MCF 10A (cell line): ENCODE data around the gene NCF4. TPM values are rescaled to one million over a fixed set of nuclear protein-coding genes. Genes with fewer than 3 reads are reported as not detected.

Experiments
- BruUV-seq: library from RNA; stranded (reverse); fragments of 400-500 nt; replicated peaks from 2 replicates; lab custom pipeline; 2021; lab: Mats Ljungman, UMichigan
- CTCF ChIA-PET: fragments of 300-600 bp; sonication (Branson Sonifier 250); formaldehyde crosslinking; extraction: SDS; loops from one replicate; lab custom pipeline; 2021; ENCODE audit warnings: antibody characterized with exemption, inconsistent platforms; lab: Yijun Ruan, JAX
- POLR2A ChIA-PET: fragments of 300-600, 350-650 bp; sonication (Branson Sonifier 250); formaldehyde crosslinking; extraction: SDS; loops from one replicate; lab custom pipeline; 2020; ENCODE audit warnings: antibody characterized with exemption, inconsistent platforms; lab: Yijun Ruan, JAX
- DNase-seq: peaks from one replicate; pipeline ENCODE4 v3.0.0-alpha.2; 2018; ENCODE audit not compliant: unreplicated experiment
- H3K27ac Mint-ChIP-seq: one replicate; pipeline ENCODE4 v1.8.0; 2022; ENCODE audit warnings: mild to moderate bottlenecking, low read depth, mixed read lengths; ENCODE audit not compliant: unreplicated experiment
- H3K27me3 Mint-ChIP-seq: one replicate; pipeline ENCODE4 v1.8.0; 2022; ENCODE audit warnings: mixed read lengths; ENCODE audit not compliant: insufficient read depth, unreplicated experiment
- H3K36me3 Mint-ChIP-seq: one replicate; pipeline ENCODE4 v1.8.0; 2022; ENCODE audit warnings: mild to moderate bottlenecking, moderate library complexity, mixed read lengths; ENCODE audit not compliant: insufficient read depth, unreplicated experiment
- H3K4me1 Mint-ChIP-seq: one replicate; pipeline ENCODE4 v1.8.0; 2022; ENCODE audit warnings: mixed read lengths; ENCODE audit not compliant: insufficient read depth, unreplicated experiment
- H3K4me3 Mint-ChIP-seq: one replicate; pipeline ENCODE4 v1.8.0; 2022; ENCODE audit warnings: mild to moderate bottlenecking, moderate library complexity, mixed read lengths; ENCODE audit not compliant: unreplicated experiment
- H3K9me3 Mint-ChIP-seq: one replicate; pipeline ENCODE4 v1.8.0; 2022; ENCODE audit warnings: mixed read lengths; ENCODE audit not compliant: unreplicated experiment
- CTCF ChIP-seq: fragments of 200-600 bp; IDR thresholded peaks from one replicate; pipeline ENCODE4 v1.8.0; 2022; ENCODE audit warnings: antibody characterized with exemption, mild to moderate bottlenecking; ENCODE audit not compliant: unreplicated experiment
- intact Hi-C: fragments of 100-400 bp; cut with micrococcal nuclease; formaldehyde crosslinking; loops from 2 replicates; pipeline ENCODE4 v1.14.1; 2022
- total RNA-seq: library from RNA; stranded (reverse); gene quantifications from 2 replicates; pipeline ENCODE4 v1.2.3, GENCODE V29; 2022

NCF4 gene
- total RNA-seq, 1 experiment from 2014 or later, result not detected

DNA sequence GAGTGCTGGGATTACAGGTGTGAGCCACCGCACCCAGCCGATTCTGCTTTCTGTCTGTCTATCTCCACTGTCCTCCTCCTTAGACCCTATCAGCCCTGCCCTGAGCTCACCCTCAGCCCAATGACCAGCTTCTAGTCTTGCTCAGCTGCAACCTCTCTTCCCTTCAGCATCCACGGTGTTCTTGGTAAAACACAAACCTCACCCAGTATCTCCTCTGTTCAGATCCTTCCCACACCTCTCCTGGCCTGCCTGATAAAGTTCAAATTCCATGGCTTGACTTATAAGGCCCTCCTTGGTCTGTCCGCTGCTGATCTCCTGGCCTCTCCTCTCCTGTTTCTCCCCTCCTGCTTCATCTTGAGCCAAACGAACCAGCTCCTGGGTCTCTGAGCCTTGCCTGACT is 14.5 kb upstream of the NCF4 start:
- H3K4me3 Mint-ChIP-seq, result no peak overlapping the region
- H3K27ac Mint-ChIP-seq, result no peak overlapping the region
- POLR2A ChIA-PET, result no interaction called here
- TF ChIP-seq CTCF, result no peak
- H3K9me3 Mint-ChIP-seq, result no peaks in the 10 kb centered on the region
- DNase-seq, result no peak
- no TSS peak for BruUV-seq
- intact Hi-C loops, result no loop called here
- CTCF ChIA-PET, result interaction anchor here (0.7 to 2.2 kb wide), 4 partner anchors 10 to 246 kb away, joined by 3 to 11 read pairs (median 4); no protein-coding TSS in a partner anchor
- H3K4me1 Mint-ChIP-seq, result no peaks in the 10 kb centered on the region
- no peaks in the 10 kb centered on the region for H3K36me3 Mint-ChIP-seq
- peaks cover 92% of the 10 kb centered on the region for H3K27me3 Mint-ChIP-seq

DNA sequence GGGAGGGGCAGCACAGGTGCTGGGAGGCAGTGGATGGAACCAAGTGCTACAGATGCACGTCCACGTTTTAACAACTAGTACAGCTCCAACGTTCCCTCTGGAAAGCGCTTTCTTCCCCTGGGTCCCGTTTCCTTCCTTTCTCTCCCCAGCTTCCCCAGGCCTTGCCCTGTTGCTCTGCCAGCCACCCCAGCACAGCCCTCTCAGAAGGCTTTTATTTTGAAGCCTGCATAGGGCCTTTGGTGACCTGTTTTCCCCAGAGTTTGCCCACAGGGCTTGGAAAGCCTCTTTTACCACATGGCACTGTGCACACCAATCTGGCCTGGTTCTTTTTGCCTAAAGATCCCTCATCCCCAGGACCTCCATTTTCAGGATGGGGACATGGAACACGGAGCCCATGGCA is 13.9 kb upstream of the NCF4 start:
- Mint-ChIP-seq H3K27ac (no peak overlapping the region), H3K27me3 (peaks cover 92% of the 10 kb centered on the region), H3K36me3 (no peaks in the 10 kb centered on the region), H3K4me3 (no peak overlapping the region), H3K9me3 (no peaks in the 10 kb centered on the region), H3K4me1 (no peaks in the 10 kb centered on the region)
- CTCF ChIA-PET, result interaction anchor here (0.7 to 2.2 kb wide), 4 partner anchors 9 to 247 kb away, joined by 3 to 11 read pairs (median 4); no protein-coding TSS in a partner anchor
- TF ChIP-seq CTCF, result no peak
- intact Hi-C loops, result no loop called here
- DNase-seq, result no peak
- POLR2A ChIA-PET, result no interaction called here
- BruUV-seq, result no TSS peak

GRCh38 chr22:36850056-36850455 is 10.8 kb upstream of the NCF4 start:
- Mint-ChIP-seq H3K27ac (no peak overlapping the region), H3K27me3 (peaks cover 61% of the 10 kb centered on the region)
- no peak for TF ChIP-seq CTCF

GRCh38 chr22:36850682-36851081 is 10.1 kb upstream of the NCF4 start:
- no peak overlapping the region for H3K27ac Mint-ChIP-seq
- no peak for DNase-seq
- H3K4me1 Mint-ChIP-seq, result no peaks in the 10 kb centered on the region
- peaks cover 55% of the 10 kb centered on the region for H3K27me3 Mint-ChIP-seq
- CTCF ChIA-PET, result interaction anchor here (0.7 to 1.0 kb wide), 3 partner anchors 18 to 304 kb away, joined by 3 to 4 read pairs (median 4); no protein-coding TSS in a partner anchor
- no TSS peak for BruUV-seq
- no peaks in the 10 kb centered on the region for H3K9me3 Mint-ChIP-seq
- H3K4me3 Mint-ChIP-seq, result no peak overlapping the region
- intact Hi-C loops, result no loop called here
- TF ChIP-seq CTCF, result no peak
- POLR2A ChIA-PET, result no interaction called here
- no peaks in the 10 kb centered on the region for H3K36me3 Mint-ChIP-seq

More at GRCh38 chr22:36850056-36850455, 10.8 kb upstream of the NCF4 start:
- H3K4me3 Mint-ChIP-seq, result no peak overlapping the region
- no peaks in the 10 kb centered on the region for H3K36me3 Mint-ChIP-seq
- no TSS peak for BruUV-seq
- no peaks in the 10 kb centered on the region for H3K9me3 Mint-ChIP-seq
- no peaks in the 10 kb centered on the region for H3K4me1 Mint-ChIP-seq
- CTCF ChIA-PET, result no interaction called here
- POLR2A ChIA-PET, result interaction anchor here (0.7 kb wide), 1 partner anchor 204 kb away, joined by 3 read pairs; no protein-coding TSS in a partner anchor
- intact Hi-C loops, result no loop called here
- no peak for DNase-seq
